Ishikawa (cell line): ENCODE results near the gene ACSL4.

Source experiments
- CEBPB ChIP-seq: IDR thresholded peaks from 2 replicates; pipeline ENCODE4 v1.6.1; 2012
- CREB1 ChIP-seq: IDR thresholded peaks from 2 replicates; pipeline ENCODE4 v1.6.1; 2012; ENCODE audit warnings: low read depth
- EGR1 ChIP-seq: IDR thresholded peaks from 2 replicates; pipeline ENCODE4 v1.6.1; 2012
- EP300 ChIP-seq: IDR thresholded peaks from 2 replicates; pipeline ENCODE4 v1.6.1; 2012; ENCODE audit warnings: borderline replicate concordance
- FOXM1 ChIP-seq: IDR thresholded peaks from 2 replicates; pipeline ENCODE4 v1.6.1; 2012; ENCODE audit warnings: low read depth, borderline replicate concordance
- MAX ChIP-seq: IDR thresholded peaks from 2 replicates; pipeline ENCODE4 v1.6.1; 2012
- NFIC ChIP-seq: IDR thresholded peaks from 2 replicates; pipeline ENCODE4 v1.6.1; 2012
- RAD21 ChIP-seq: IDR thresholded peaks from 2 replicates; pipeline ENCODE4 v1.6.1; 2012; ENCODE audit warnings: low read depth
- REST ChIP-seq: IDR thresholded peaks from 2 replicates; pipeline ENCODE4 v1.6.1; 2012; ENCODE audit warnings: low read depth, mild to moderate bottlenecking
- TAF1 ChIP-seq: IDR thresholded peaks from 2 replicates; pipeline ENCODE4 v1.6.1; 2012; ENCODE audit warnings: low read depth, mild to moderate bottlenecking
- TCF12 ChIP-seq: IDR thresholded peaks from 2 replicates; pipeline ENCODE4 v1.6.1; 2012; ENCODE audit warnings: low read depth
- TEAD4 ChIP-seq: IDR thresholded peaks from 2 replicates; pipeline ENCODE4 v1.6.1; 2012
- USF1 ChIP-seq: IDR thresholded peaks from 2 replicates; pipeline ENCODE4 v1.6.1; 2012
- YY1 ChIP-seq: IDR thresholded peaks from 2 replicates; pipeline ENCODE4 v1.6.1; 2012; ENCODE audit warnings: low read depth
- ZBTB7A ChIP-seq: IDR thresholded peaks from 2 replicates; pipeline ENCODE4 v1.6.1; 2012; ENCODE audit warnings: low read depth

ACSL4 gene

GRCh38 chrX:109775386-109775785 is 42.3 kb upstream of the ACSL4 start:
- TF ChIP-seq EP300 (no peak), TCF12 (no peak), TAF1 (no peak), FOXM1 (no peak), CEBPB (no peak), CREB1 (no peak), NFIC (no peak), YY1 (no peak), TEAD4 (no peak), MAX (no peak), ZBTB7A (no peak), REST (no peak), USF1 (no peak), RAD21 (no peak), EGR1 (no peak)

GRCh38 chrX:109774706-109775105 is 41.6 kb upstream of the ACSL4 start:
- TF ChIP-seq REST (no peak), CREB1 (no peak), FOXM1 (no peak), RAD21 (no peak), YY1 (no peak), EGR1 (no peak), USF1 (no peak), MAX (no peak), TEAD4 (no peak), CEBPB (no peak), ZBTB7A (no peak)

GRCh38 chrX:109774136-109774535 is 41.1 kb upstream of the ACSL4 start:
- TF ChIP-seq CREB1 (no peak), YY1 (no peak), USF1 (no peak), REST (no peak)

GRCh38 chrX:109773374-109773773 is 40.3 kb upstream of the ACSL4 start:
- no peak for TF ChIP-seq EP300
- no peak for TF ChIP-seq CREB1
- TF ChIP-seq CEBPB = no peak
- TF ChIP-seq REST = no peak
- no peak for TF ChIP-seq YY1
- no peak for TF ChIP-seq TCF12
- TF ChIP-seq EGR1 = no peak
- no peak for TF ChIP-seq ZBTB7A
